Heart right ventricle (tissue), 16 donors: ENCODE data around the gene KIF5C. TPM values are rescaled to one million over a fixed set of nuclear protein-coding genes. Genes with fewer than 3 reads are reported as not detected.

ENCODE experiments used
- ATAC-seq, 8 donors: fragments of 200-7000 bp; cut with Tn5 transposase; one replicate each; pipeline ENCODE4 v1.9.1; 2020; ENCODE audit warnings: mild to moderate bottlenecking in 8 of 8, moderate library complexity in 8 of 8, moderate number of reproducible peaks in 1 of 8
- DNase-seq, 2 donors: peaks; one replicate each; pipeline ENCODE4 v3.0.0-alpha.2; 2020
- H3K27ac ChIP-seq, 10 donors: fragments of 200-600 bp; sonication (generic) in 2 of 10; one replicate each; pipeline versions ENCODE4 v1.5.0 to v1.8.0; 2020 to 2022; ENCODE audit warnings: mild to moderate bottlenecking in 3 of 10
- H3K27me3 ChIP-seq, 7 donors: fragments of 200-600 bp; one replicate each; pipeline ENCODE4 v1.8.0; 2021 to 2022; ENCODE audit warnings: mild to moderate bottlenecking in 2 of 7
- H3K36me3 ChIP-seq, 9 donors: fragments of 200-600 bp; sonication (generic) in 1 of 9; one replicate each; pipeline versions ENCODE4 v1.5.0 to v1.8.0; 2020 to 2022; ENCODE audit warnings: mild to moderate bottlenecking in 2 of 9
- H3K4me1 ChIP-seq, 9 donors: fragments of 200-600 bp; sonication (generic) in 1 of 9; one replicate each; pipeline versions ENCODE4 v1.5.0 to v1.8.0; 2020 to 2022; ENCODE audit warnings: mild to moderate bottlenecking in 4 of 9
- H3K4me3 ChIP-seq, 10 donors: fragments of 200-600 bp; sonication (generic) in 2 of 10; one replicate each; pipeline versions ENCODE4 v1.5.0 to v1.8.0; 2020 to 2022; ENCODE audit warnings: mild to moderate bottlenecking in 7 of 10, moderate library complexity in 2 of 10
- H3K9me3 ChIP-seq, 11 donors: fragments of 200-600 bp in 10 of 11; sonication (generic) in 2 of 11; one replicate each; pipeline versions ENCODE4 v1.5.0 to v1.8.0; 2013 to 2022; ENCODE audit warnings: mild to moderate bottlenecking in 2 of 11, control low read depth in 1 of 11, moderate library complexity in 1 of 11
- WGBS, 2 donors: extraction: QIAGEN DNeasy Blood & Tissue Kit; methylation state at CpG; one replicate each; pipeline ENCODE4 v1.1.7; 2013; ENCODE audit warnings: inconsistent platforms in 1 of 2; 5-methylcytosine and 5-hydroxymethylcytosine counted together
- intact Hi-C, 10 donors: fragments of 100-400 bp; cut with DNase I; formaldehyde crosslinking; loops; one replicate each; pipeline versions ENCODE4 v1.11.1 to v1.14.2; 2022
- polyA plus RNA-seq, 2 donors: library from polyadenylated mRNA; stranded (reverse); fragments of 200-250 nt; gene quantifications; one replicate each; pipeline ENCODE4 v1.2.3, GENCODE V29; 2013
- total RNA-seq, 10 donors: library from RNA; stranded (reverse); fragmentation: NEBNext Ultra II Directional in 3 of 10; extraction: Animal tissue kit (Norgen Biotek cat#: 25700) in 3 of 10; gene quantifications; one replicate each; pipeline versions ENCODE4 v1.2.1 to v1.2.4, GENCODE V29; 2021 to 2023
- TF ChIP-seq, protein P1 (sequence below), 9 donors: fragments of 200-600 bp; sonication (generic) in 2 of 9; IDR thresholded peaks; one replicate each; pipeline versions ENCODE4 v1.5.0 to v1.8.0; 2021 to 2022; ENCODE audit warnings: antibody characterized with exemption in 9 of 9, mild to moderate bottlenecking in 5 of 9, moderate library complexity in 1 of 9
- donor health status: Arrhythmogenic right ventricular cardiomyopathy.
- donor health status: ischemic (EF 13 %, LVEDD 7.1; RV severe dilation, severe dysfunction).
- donor health status: healthy with polysubstance abuse.
- donor health status: DM: no; HTN: yes; CAD: no.
- donor health status: DM: no; HTN: no; CAD: no.
- donor health status: ischemic (EF 25% LVEDD 6.9; RV normal size, moderate dysfunction).
- donor health status: ischemic (EF 25% LVEDD 5.7; RV mildly dilated, moderate dysfunction).
- donor health status: healthy.
- donor health status: DM: yes; HTN: yes; CAD: no.
- donor health status: Ischemic cardiomyopathy.
- donor health status: ischemic (EF 35%, LVEDD 5.7; RV mildly dilated, moderate dysfunction).
- donor health status: nonischemic (EF 11% LVEDD 7.7; RV severe dilation, severe dysfunction).
- donor health status: DM: yes; HTN: yes; CAD: no.
- donor health status: PGD.
- donor health status: ischemic (EF 29% LVEDD 5.4; RV normal size, mild dysfunction).
- donor health status: nonischemic (EF 23%, LVEDD 6.1; RV moderate dilation, normal function).

Gene KIF5C
- total and polyA plus RNA-seq, 12 donors: 0.21 to 0.94 (median 0.42) TPM

DNA sequence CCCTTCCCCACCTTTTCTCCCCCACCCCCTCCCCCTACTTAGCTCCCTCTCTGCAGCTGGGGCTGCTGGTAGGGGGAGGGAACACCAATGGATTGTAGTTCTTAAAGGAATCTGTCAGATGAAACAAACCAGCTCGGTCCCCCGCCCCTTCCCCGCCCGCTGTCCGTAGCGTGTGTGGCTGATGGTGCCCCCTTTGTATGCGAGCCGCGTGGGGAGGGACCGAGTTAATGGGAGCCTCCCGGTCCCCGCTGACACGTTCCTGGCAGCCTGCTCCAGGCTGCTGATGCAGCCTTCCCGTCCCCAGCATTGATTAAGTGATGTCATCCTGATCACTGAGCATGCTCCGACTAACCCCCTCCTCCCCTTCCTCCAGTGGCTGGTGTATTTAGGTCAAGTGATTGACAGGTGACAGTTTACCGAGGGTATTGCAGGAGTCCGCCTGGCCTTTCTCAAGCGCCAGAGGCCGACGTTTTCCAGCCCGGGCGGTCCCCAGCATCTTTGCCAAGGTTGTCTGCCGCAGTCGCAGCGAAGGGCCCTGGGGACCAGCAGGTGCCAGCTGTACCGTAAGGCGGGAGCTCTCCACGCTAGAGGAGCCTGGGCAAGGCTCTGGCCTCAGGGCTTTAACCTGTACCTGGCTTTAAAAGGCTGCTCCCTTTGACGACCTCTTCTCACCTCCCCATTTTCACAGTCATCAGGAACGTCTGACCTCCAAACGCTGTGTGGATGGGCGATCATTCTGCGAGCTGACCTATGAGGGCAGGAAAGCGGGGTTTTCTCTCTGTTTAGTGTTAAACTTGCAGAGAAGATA is 1.8 kb downstream of the KIF5C start:
- H3K4me3 ChIP-seq: peak overlapping the region in 7 of 10 donors; percentile 43 to 67 (median 55)
- intact Hi-C loops: no loop called here
- ATAC-seq (peak in 1 of 8 donors; percentile 9), DNase-seq (peak in 1 of 2 donors; percentile 18)
- 7 to 10% methylated on average over 34 of the region's 34 CpGs for WGBS, 2 donors
- H3K27me3 ChIP-seq: peaks cover 19 to 84% (median 42%) of the 10 kb centered on the region in 7 donors
- peaks cover 0 to 12% (median 0%) of the 10 kb centered on the region in 11 donors for H3K9me3 ChIP-seq
- H3K36me3 ChIP-seq: no peaks in the 10 kb centered on the region
- peaks cover 13 to 26% (median 21%) of the 10 kb centered on the region in 9 donors for H3K4me1 ChIP-seq
- TF ChIP-seq, protein P1, sequence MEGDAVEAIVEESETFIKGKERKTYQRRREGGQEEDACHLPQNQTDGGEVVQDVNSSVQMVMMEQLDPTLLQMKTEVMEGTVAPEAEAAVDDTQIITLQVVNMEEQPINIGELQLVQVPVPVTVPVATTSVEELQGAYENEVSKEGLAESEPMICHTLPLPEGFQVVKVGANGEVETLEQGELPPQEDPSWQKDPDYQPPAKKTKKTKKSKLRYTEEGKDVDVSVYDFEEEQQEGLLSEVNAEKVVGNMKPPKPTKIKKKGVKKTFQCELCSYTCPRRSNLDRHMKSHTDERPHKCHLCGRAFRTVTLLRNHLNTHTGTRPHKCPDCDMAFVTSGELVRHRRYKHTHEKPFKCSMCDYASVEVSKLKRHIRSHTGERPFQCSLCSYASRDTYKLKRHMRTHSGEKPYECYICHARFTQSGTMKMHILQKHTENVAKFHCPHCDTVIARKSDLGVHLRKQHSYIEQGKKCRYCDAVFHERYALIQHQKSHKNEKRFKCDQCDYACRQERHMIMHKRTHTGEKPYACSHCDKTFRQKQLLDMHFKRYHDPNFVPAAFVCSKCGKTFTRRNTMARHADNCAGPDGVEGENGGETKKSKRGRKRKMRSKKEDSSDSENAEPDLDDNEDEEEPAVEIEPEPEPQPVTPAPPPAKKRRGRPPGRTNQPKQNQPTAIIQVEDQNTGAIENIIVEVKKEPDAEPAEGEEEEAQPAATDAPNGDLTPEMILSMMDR (IDR thresholded peaks at IDR 0.05): no peak
- no peak overlapping the region for H3K27ac ChIP-seq

DNA sequence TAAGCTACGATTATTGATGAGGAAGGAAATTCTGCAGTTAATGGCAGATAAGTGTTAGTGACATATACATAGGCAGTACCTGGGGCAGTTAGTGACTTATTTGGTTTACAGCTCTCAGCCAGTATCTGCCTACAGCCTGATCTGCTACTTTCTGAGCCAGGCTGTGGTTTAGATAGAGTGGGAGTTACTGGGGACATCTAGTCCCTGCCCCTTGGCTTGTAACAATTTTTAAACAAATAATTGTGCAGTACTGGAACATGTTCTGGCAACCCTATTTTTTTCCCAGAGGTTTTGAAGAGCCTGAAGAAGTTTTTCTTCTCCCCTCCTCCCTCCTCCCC is 2.3 kb downstream of the KIF5C start:
- Histone ChIP-seq H3K27me3 (peaks cover 19 to 86% (median 43%) of the 10 kb centered on the region in 7 donors), H3K9me3 (peaks cover 0 to 12% (median 0%) of the 10 kb centered on the region in 11 donors), H3K4me3 (no peak overlapping the region), H3K36me3 (no peaks in the 10 kb centered on the region), H3K4me1 (peaks cover 13 to 26% (median 21%) of the 10 kb centered on the region in 9 donors), H3K27ac (no peak overlapping the region)
- 33 to 41% methylated on average over 1 of the region's 1 CpG for WGBS, 2 donors
- TF ChIP-seq, protein P1 (IDR thresholded peaks at IDR 0.05): no peak
- intact Hi-C loops: no loop called here
- no peak for ATAC-seq
- no peak for DNase-seq

DNA sequence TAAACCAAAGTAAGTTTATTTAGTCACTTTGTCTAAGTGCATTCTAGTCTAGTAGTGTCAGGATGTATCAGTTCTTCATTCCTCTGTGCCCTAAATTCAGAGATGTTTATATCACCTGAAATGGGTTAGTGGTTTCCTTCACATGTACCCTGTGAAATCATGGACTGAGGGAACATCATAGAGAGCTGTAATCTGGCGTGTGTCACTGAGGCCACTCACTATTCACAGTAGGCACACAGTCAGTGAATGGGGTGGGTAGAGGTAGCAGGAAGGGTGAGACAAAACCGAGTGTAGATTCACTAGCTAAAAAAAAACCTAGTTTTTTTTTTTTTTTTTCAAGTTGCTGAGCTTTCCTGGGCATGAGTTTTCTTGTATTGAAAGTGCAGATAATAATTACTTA is 5.6 kb downstream of the KIF5C start:
- peaks cover 13 to 56% (median 20%) of the 10 kb centered on the region in 7 donors for H3K27me3 ChIP-seq
- H3K9me3 ChIP-seq: peaks cover 0 to 12% (median 0%) of the 10 kb centered on the region in 11 donors
- H3K27ac ChIP-seq: no peak overlapping the region
- no peak overlapping the region for H3K4me3 ChIP-seq
- peaks cover 9 to 16% (median 12%) of the 10 kb centered on the region in 9 donors for H3K4me1 ChIP-seq
- ATAC-seq (no peak), DNase-seq (no peak)
- intact Hi-C loops: no loop called here
- 79 to 80% methylated on average over 2 of the region's 2 CpGs for WGBS, 2 donors
- TF ChIP-seq, protein P1 (IDR thresholded peaks at IDR 0.05): no peak
- no peaks in the 10 kb centered on the region for H3K36me3 ChIP-seq

DNA sequence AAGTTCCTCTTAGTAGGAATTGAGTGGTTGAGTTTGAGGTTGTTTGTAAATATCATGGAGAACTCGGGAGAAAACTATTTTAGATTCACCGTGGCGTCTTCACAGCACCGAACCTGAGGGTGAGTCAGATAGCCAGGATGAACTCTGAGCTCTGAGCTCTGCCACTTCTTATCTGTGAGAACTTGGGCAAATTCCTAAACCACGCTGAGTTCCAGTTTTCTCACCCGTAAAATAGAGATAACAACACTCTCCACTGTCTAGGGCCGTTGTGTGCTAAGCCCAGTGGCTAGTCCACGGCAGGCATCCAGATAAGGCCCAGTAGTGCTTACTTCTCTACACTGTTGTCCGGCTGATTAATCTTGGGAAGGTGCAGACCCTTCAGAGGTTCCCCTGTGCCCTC is 7.0 kb downstream of the KIF5C start:
- no peak overlapping the region for H3K27ac ChIP-seq
- TF ChIP-seq, protein P1 (IDR thresholded peaks at IDR 0.05): no peak
- 49 to 53% methylated on average over 9 of the region's 9 CpGs for WGBS, 2 donors
- peaks cover 0 to 4% (median under 1%) of the 10 kb centered on the region in 9 donors for H3K4me1 ChIP-seq
- peaks cover 0 to 12% (median 0%) of the 10 kb centered on the region in 11 donors for H3K9me3 ChIP-seq
- ATAC-seq (no peak), DNase-seq (no peak)
- intact Hi-C loops: no loop called here
- no peak overlapping the region for H3K4me3 ChIP-seq
- H3K27me3 ChIP-seq: peaks cover 0 to 52% (median 7%) of the 10 kb centered on the region in 7 donors
- no peaks in the 10 kb centered on the region for H3K36me3 ChIP-seq
